Mucosa of descending colon (tissue), 3 donors: ENCODE measurements around the gene DPP6. TPM values are rescaled to one million over a fixed set of nuclear protein-coding genes. Genes with fewer than 3 reads are reported as not detected.

Source experiments
- ATAC-seq: fragments of 200-7000 bp; cut with Tn5 transposase; one replicate; pipeline ENCODE4 v1.9.1; 2020; ENCODE audit warnings: mild to moderate bottlenecking, moderate library complexity
- DNase-seq, 3 donors: peaks; one replicate each; pipeline ENCODE4 v3.0.0-alpha.2; 2020
- H3K36me3 ChIP-seq: fragments of 200-600 bp; one replicate; pipeline ENCODE4 v1.8.0; 2021; ENCODE audit warnings: low read depth, mild to moderate bottlenecking
- H3K4me1 ChIP-seq: fragments of 200-600 bp; one replicate; pipeline ENCODE4 v1.8.0; 2021; ENCODE audit warnings: low read depth, mild to moderate bottlenecking
- H3K4me3 ChIP-seq: fragments of 200-600 bp; one replicate; pipeline ENCODE4 v1.8.0; 2021; ENCODE audit warnings: mild to moderate bottlenecking
- H3K9me3 ChIP-seq: fragments of 200-600 bp; one replicate; pipeline ENCODE4 v1.8.0; 2021; ENCODE audit warnings: mild to moderate bottlenecking
- CTCF ChIP-seq: fragments of 200-600 bp; IDR thresholded peaks from one replicate; pipeline ENCODE4 v1.8.0; 2022; ENCODE audit warnings: antibody characterized with exemption, mild to moderate bottlenecking
- intact Hi-C, 2 donors: fragments of 100-400 bp; cut with DNase I in 1 of 2; cut with micrococcal nuclease in 1 of 2; formaldehyde crosslinking; loops; one replicate each; pipeline versions ENCODE4 v1.11.0 to v1.11.1; 2022; cut with DNase I, micrococcal nuclease
- total RNA-seq, 3 donors: library from RNA; stranded (reverse); fragmentation: NEBNext Ultra II Directional in 2 of 3; extraction: Animal tissue kit (Norgen Biotek cat#: 25700) in 2 of 3; gene quantifications; one replicate each; pipeline versions ENCODE4 v1.2.1 to v1.2.4, GENCODE V29; 2021 to 2023
- donor health status: DM: no; HTN: no; CAD: no; lungs with moderate emphysema.
- donor health status: DM: no; HTN: no; CAD: no.
- donor health status: DM: no; HTN: yes; CAD: no.

The DPP6 gene
- total RNA-seq, 3 donors from 2014 or later, result 1.3 to 33.8 (median 1.5) TPM

DNA sequence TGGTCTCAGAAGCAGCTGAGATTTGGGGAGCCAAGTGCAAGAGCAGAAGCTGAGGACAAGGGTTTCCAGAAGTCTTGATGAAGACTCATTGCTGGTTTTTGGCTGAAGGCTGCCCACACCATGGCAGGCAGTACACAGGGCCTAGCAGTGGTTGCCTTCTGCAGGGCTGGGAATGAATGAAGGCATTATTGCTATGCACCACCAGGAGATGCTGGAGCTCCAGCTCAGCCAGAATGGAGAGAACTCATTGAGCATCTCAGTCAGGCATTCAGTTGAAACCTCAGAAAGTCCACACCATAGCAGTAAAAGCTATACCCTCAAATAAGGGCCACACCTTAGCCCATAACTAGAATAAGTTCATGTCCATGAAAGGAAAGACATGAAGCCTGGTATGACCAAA is 190.5 kb downstream of the DPP6 start:
- peaks cover 14% of the 10 kb centered on the region for H3K9me3 ChIP-seq
- H3K4me1 ChIP-seq, result no peaks in the 10 kb centered on the region
- TF ChIP-seq CTCF, result no peak
- no peak for DNase-seq
- intact Hi-C loops, result no loop called here
- H3K4me3 ChIP-seq, result no peak overlapping the region
- ATAC-seq, result no peak
- H3K36me3 ChIP-seq, result no peaks in the 10 kb centered on the region

DNA sequence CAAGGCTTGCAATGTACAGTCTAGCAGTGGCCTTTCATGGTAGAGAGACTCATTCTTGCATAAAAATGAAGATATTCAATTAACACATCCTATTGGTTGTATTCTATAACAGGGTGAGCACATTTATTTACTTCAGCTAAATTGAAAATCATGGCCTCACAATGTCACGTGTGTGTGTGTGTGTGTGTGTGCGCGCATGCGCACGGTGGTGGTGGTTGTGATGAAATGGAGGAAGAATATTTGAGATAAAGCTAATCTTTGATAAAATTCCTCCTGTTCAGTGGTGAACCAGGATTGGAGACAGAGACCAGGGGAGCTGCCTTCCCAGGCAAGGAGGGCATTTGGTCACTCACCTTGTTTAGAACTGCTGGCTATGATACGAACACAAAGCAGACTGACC is 199.8 kb downstream of the DPP6 start:
- H3K9me3 ChIP-seq, result no peaks in the 10 kb centered on the region
- TF ChIP-seq CTCF, result no peak
- H3K36me3 ChIP-seq, result no peaks in the 10 kb centered on the region
- ATAC-seq (no peak), DNase-seq (no peak)
- H3K4me1 ChIP-seq, result no peaks in the 10 kb centered on the region
- no peak overlapping the region for H3K4me3 ChIP-seq
- intact Hi-C loops, result no loop called here

DNA sequence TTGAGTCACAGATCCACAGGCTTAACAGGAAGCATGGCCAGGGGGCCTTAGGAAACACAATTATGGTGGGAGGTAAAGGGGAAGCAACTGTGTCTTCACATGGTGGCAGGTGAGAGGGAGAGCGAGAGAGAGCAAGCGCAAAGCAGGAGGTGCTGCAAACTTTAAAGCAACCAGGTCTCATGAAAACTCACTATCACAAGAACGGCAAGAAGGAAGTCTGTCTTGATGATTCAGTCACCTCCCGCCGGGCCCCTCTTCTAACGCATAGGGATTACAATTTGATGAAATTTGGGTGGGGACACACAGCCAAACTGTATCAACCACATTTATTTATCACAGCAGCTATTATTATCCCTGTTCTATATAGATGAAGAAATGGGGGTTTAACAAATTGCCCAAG is 201.6 kb downstream of the DPP6 start:
- DNase-seq (no peak), ATAC-seq (no peak)
- no peaks in the 10 kb centered on the region for H3K9me3 ChIP-seq
- H3K36me3 ChIP-seq, result no peaks in the 10 kb centered on the region
- intact Hi-C loops, result no loop called here
- no peaks in the 10 kb centered on the region for H3K4me1 ChIP-seq
- H3K4me3 ChIP-seq, result no peak overlapping the region
- no peak for TF ChIP-seq CTCF

DNA sequence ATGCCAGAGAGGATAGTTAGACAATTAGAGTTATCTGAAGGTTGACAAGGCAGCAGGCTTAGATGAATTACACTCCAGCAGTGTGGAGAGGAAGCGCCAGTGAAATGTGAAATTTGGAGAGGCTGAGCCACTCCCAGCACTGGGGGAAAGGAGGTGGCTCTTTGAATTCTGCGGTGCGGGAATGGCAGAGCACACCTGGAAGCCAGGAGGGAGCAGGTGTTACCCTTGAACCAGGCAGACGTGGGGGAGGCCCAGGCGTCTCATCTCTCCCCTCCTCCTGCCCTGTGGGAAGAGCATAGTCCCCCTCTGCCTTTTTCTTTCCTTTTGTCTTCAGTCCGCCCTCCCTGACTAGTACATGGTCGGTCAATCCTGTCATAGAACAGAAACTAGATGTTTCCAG is 203.1 kb downstream of the DPP6 start:
- ATAC-seq (no peak), DNase-seq (no peak)
- no peaks in the 10 kb centered on the region for H3K4me1 ChIP-seq
- no peak overlapping the region for H3K4me3 ChIP-seq
- no peak for TF ChIP-seq CTCF
- no peaks in the 10 kb centered on the region for H3K9me3 ChIP-seq
- H3K36me3 ChIP-seq, result no peaks in the 10 kb centered on the region
- intact Hi-C loops, result no loop called here

GRCh38 chr7:154256150-154256549 is 204.0 kb downstream of the DPP6 start:
- no peak for TF ChIP-seq CTCF
- Histone ChIP-seq H3K36me3 (no peaks in the 10 kb centered on the region), H3K4me1 (no peaks in the 10 kb centered on the region), H3K4me3 (no peak overlapping the region), H3K9me3 (no peaks in the 10 kb centered on the region)
- DNase-seq (no peak), ATAC-seq (no peak)
- intact Hi-C loops, result no loop called here

- Histone ChIP-seq H3K9me3 (no peaks in the 10 kb centered on the region), H3K4me3 (no peak overlapping the region), H3K36me3 (no peaks in the 10 kb centered on the region), H3K4me1 (no peaks in the 10 kb centered on the region)
- TF ChIP-seq CTCF, result no peak
- no peak for ATAC-seq
- intact Hi-C loops, result no loop called here
- no peak for DNase-seq
These were observed 207.2 kb downstream of the DPP6 start for GRCh38 chr7:154259396-154259795.
